ENCODE data around the gene NPEPPS.

GRCh38 chr17:47629826-47630225 is 98.9 kb downstream of the NPEPPS start:
- no peak for TF ChIP-seq CTCF (conservative IDR thresholded peaks at IDR 0.05; ENCODE audit: low read depth, low read length)
- TF ChIP-seq EZH2 (IDR thresholded peaks at IDR 0.05; ENCODE audit: borderline replicate concordance, low read depth, low read length, poor library complexity, severe bottlenecking): no peak

All from A673 (cell line).